H1 (cell line): Measurements from ENCODE around the gene STIMATE. TPM values are rescaled to one million over a fixed set of nuclear protein-coding genes. Genes with fewer than 3 reads are reported as not detected.

Source experiments
- CTCF ChIA-PET: fragments of 300-600 bp; sonication (Branson Sonifier 250); formaldehyde crosslinking; loops from one replicate; lab custom pipeline; 2021; ENCODE audit not compliant: partially characterized antibody; lab: Charles Lee
- POLR2A ChIA-PET: fragments of 300-600 bp; sonication (Branson Sonifier 250); formaldehyde crosslinking; loops from one replicate; lab custom pipeline; 2021; ENCODE audit warnings: inconsistent platforms; ENCODE audit not compliant: partially characterized antibody; lab: Charles Lee
- DNase-seq, 2 experiments: peaks; one replicate each; pipeline versions ENCODE4 v3.0.0 to v3.0.0-alpha.2; 2010 to 2022; ENCODE audit warnings: low spot score in 2 of 2, low read depth in 1 of 2, mixed read lengths in 1 of 2
- FAIRE-seq: peaks from 2 replicates; lab custom pipeline; 2011; peaks lifted over from hg19 to GRCh38; lab: Jason Lieb, UNC
- H2AFZ ChIP-seq: 2 replicates; pipeline ENCODE4 v1.8.1; 2012; ENCODE audit warnings: low read length, inconsistent platforms
- H2AK5ac ChIP-seq: 2 replicates; pipeline ENCODE4 v1.6.1; 2013; ENCODE audit warnings: low read depth, low read length
- H2BK120ac ChIP-seq: replicated peaks from 2 replicates; pipeline ENCODE3; 2013; ENCODE audit warnings: low read depth, low read length, inconsistent platforms
- H2BK12ac ChIP-seq: 2 replicates; pipeline ENCODE4 v1.6.1; 2013; ENCODE audit warnings: low read depth, low read length
- H2BK15ac ChIP-seq: 2 replicates; pipeline ENCODE4 v1.6.1; 2013; ENCODE audit warnings: low read length
- H2BK20ac ChIP-seq: 2 replicates; pipeline ENCODE4 v1.6.1; 2013; ENCODE audit warnings: low read length
- H2BK5ac ChIP-seq: 2 replicates; pipeline ENCODE4 v1.6.1; 2013; ENCODE audit warnings: low read depth, low read length
- H3K14ac ChIP-seq: 2 replicates; pipeline ENCODE4 v1.6.1; 2013; ENCODE audit warnings: inconsistent platforms; ENCODE audit not compliant: insufficient read length
- H3K18ac ChIP-seq: 2 replicates; pipeline ENCODE4 v1.6.1; 2013; ENCODE audit warnings: low read length; ENCODE audit errors: extremely low read depth
- H3K23ac ChIP-seq: 2 replicates; pipeline ENCODE4 v1.6.1; 2013; ENCODE audit warnings: inconsistent platforms; ENCODE audit not compliant: insufficient read length
- H3K23me2 ChIP-seq: 2 replicates; pipeline ENCODE4 v1.6.1; 2013; ENCODE audit warnings: low read depth, low read length
- H3K27ac ChIP-seq: 2 replicates; pipeline ENCODE4 v1.6.1; 2011; ENCODE audit warnings: low read depth, low read length, inconsistent platforms
- H3K27me3 ChIP-seq, 4 experiments: replicated peaks in 1 of 4; 1 replicate in 1 of 4; 2 replicates in 3 of 4; pipeline versions ENCODE4 v1.6.1 to v1.8.1; 2011 to 2013; ENCODE audit warnings: low read length in 3 of 4, mild to moderate bottlenecking in 3 of 4, inconsistent platforms in 2 of 4, mixed read lengths in 2 of 4, moderate library complexity in 1 of 4; ENCODE audit not compliant: control insufficient read depth in 3 of 4, insufficient read depth in 3 of 4; ENCODE audit errors: extremely low read depth in 1 of 4
- H3K36me3 ChIP-seq, 4 experiments: 2 replicates each; pipeline versions ENCODE4 v1.6.1 to v1.8.1; 2011 to 2013; ENCODE audit warnings: mild to moderate bottlenecking in 4 of 4, low read length in 3 of 4, moderate library complexity in 2 of 4, control low read depth in 1 of 4, inconsistent platforms in 1 of 4; ENCODE audit not compliant: insufficient read depth in 4 of 4, control insufficient read depth in 2 of 4
- H3K4ac ChIP-seq: replicated peaks from 2 replicates; pipeline ENCODE3; 2013; ENCODE audit warnings: low read length, low read depth, mixed read lengths, inconsistent platforms; ENCODE audit not compliant: insufficient read length
- H3K4me1 ChIP-seq, 4 experiments: replicated peaks in 1 of 4; 1 replicate in 1 of 4; 2 replicates in 3 of 4; pipeline versions ENCODE4 v1.6.1 to v1.8.1; 2011 to 2013; ENCODE audit warnings: low read length in 3 of 4, inconsistent platforms in 2 of 4, mixed read lengths in 1 of 4; ENCODE audit not compliant: insufficient read depth in 4 of 4, control insufficient read depth in 3 of 4
- H3K4me2 ChIP-seq, 2 experiments: 2 replicates each; pipeline versions ENCODE4 v1.6.1 to v1.8.1; 2011 to 2013; ENCODE audit warnings: low read depth in 2 of 2, low read length in 2 of 2, control low read depth in 1 of 2, inconsistent platforms in 1 of 2, mild to moderate bottlenecking in 1 of 2; ENCODE audit not compliant: insufficient read depth in 1 of 2
- H3K4me3 ChIP-seq, 4 experiments: fragments of 200-600, 300-600 bp in 1 of 4; sonication (generic), shearing (Covaris generic), sonication (Bioruptor Twin) in 1 of 4; 2 replicates each; pipeline versions ENCODE4 v1.5.1 to v1.8.1; 2011 to 2016; ENCODE audit warnings: low read length in 4 of 4, low read depth in 3 of 4, control low read depth in 2 of 4, inconsistent platforms in 2 of 4, mild to moderate bottlenecking in 2 of 4, mixed read lengths in 1 of 4, moderate library complexity in 1 of 4; ENCODE audit not compliant: insufficient read depth in 2 of 4; ENCODE audit errors: extremely low read depth in 1 of 4
- H3K56ac ChIP-seq: replicated peaks from 2 replicates; pipeline ENCODE3; 2013; ENCODE audit warnings: low read depth, mild to moderate bottlenecking, mixed read lengths, low read length, inconsistent platforms; ENCODE audit not compliant: insufficient read length
- H3K79me1 ChIP-seq: 2 replicates; pipeline ENCODE4 v1.6.1; 2013; ENCODE audit warnings: low read depth, low read length, control low read depth
- H3K79me2 ChIP-seq, 2 experiments: 2 replicates each; pipeline versions ENCODE4 v1.6.1 to v1.8.1; 2012 to 2013; ENCODE audit warnings: low read length in 2 of 2, mild to moderate bottlenecking in 2 of 2, inconsistent platforms in 1 of 2; ENCODE audit not compliant: insufficient read depth in 2 of 2, control insufficient read depth in 1 of 2
- H3K9ac ChIP-seq, 4 experiments: replicated peaks in 1 of 4; 1 replicate in 1 of 4; 2 replicates in 3 of 4; pipeline versions ENCODE4 v1.6.1 to v1.8.1; 2011 to 2013; ENCODE audit warnings: low read depth in 3 of 4, low read length in 3 of 4, control low read depth in 2 of 4, mild to moderate bottlenecking in 2 of 4, moderate library complexity in 2 of 4, inconsistent platforms in 1 of 4; ENCODE audit errors: extremely low read depth in 1 of 4
- H3K9me3 ChIP-seq, 2 experiments: 2 replicates each; pipeline versions ENCODE4 v1.6.1 to v1.8.1; 2012 to 2013; ENCODE audit warnings: mild to moderate bottlenecking in 2 of 2, moderate library complexity in 2 of 2, control low read depth in 1 of 2, inconsistent platforms in 1 of 2, low read depth in 1 of 2, low read length in 1 of 2, mixed read lengths in 1 of 2; ENCODE audit not compliant: insufficient read depth in 2 of 2
- H4K20me1 ChIP-seq, 2 experiments: replicated peaks in 1 of 2; 2 replicates each; pipeline versions ENCODE3 to v1.8.1; 2011 to 2013; ENCODE audit warnings: inconsistent platforms in 2 of 2, low read length in 2 of 2, mild to moderate bottlenecking in 1 of 2; ENCODE audit not compliant: insufficient read depth in 2 of 2, control insufficient read depth in 1 of 2
- H4K5ac ChIP-seq: 2 replicates; pipeline ENCODE4 v1.6.1; 2013; ENCODE audit warnings: low read length, low read depth, mixed read lengths, inconsistent platforms; ENCODE audit not compliant: insufficient read length
- H4K8ac ChIP-seq: 2 replicates; pipeline ENCODE4 v1.8.0; 2013; ENCODE audit warnings: mild to moderate bottlenecking, moderate library complexity, low read length, inconsistent platforms; ENCODE audit not compliant: insufficient read depth; ENCODE audit errors: extremely low read depth
- H4K91ac ChIP-seq: replicated peaks from 2 replicates; pipeline ENCODE3; 2013; ENCODE audit warnings: low read length, mixed read lengths, inconsistent platforms; ENCODE audit not compliant: insufficient read length
- EP300 ChIP-seq, 2 experiments: IDR thresholded peaks; 1 replicate in 1 of 2; 2 replicates in 1 of 2; pipeline ENCODE4 v1.6.1; 2011 to 2012; ENCODE audit warnings: low read depth in 2 of 2, low read length in 2 of 2, mild to moderate bottlenecking in 2 of 2, borderline replicate concordance in 1 of 2, inconsistent platforms in 1 of 2, moderate library complexity in 1 of 2
- EZH2 ChIP-seq: fragments of 200-600 bp; sonication (generic); IDR thresholded peaks from 2 replicates; pipeline ENCODE4 v1.7.1; 2012; ENCODE audit warnings: low read depth, mild to moderate bottlenecking, moderate library complexity, low read length, inconsistent platforms; ENCODE audit not compliant: severe bottlenecking
- JUND ChIP-seq: IDR thresholded peaks from 2 replicates; pipeline ENCODE4 v1.6.1; 2011; ENCODE audit warnings: mild to moderate bottlenecking, improper control_type of control experiment, low read length
- KDM1A ChIP-seq: fragments of 200-600, 300-600 bp; sonication (generic); IDR thresholded peaks from 2 replicates; pipeline ENCODE4 v1.7.1; 2016; ENCODE audit warnings: mild to moderate bottlenecking, low read length, borderline replicate concordance
- MAFK ChIP-seq: IDR thresholded peaks from 2 replicates; pipeline ENCODE4 v1.6.1; 2012; ENCODE audit warnings: low read depth, mild to moderate bottlenecking, improper control_type of control experiment, low read length
- POLR2A ChIP-seq, 2 experiments: IDR thresholded peaks; 1 replicate in 1 of 2; 2 replicates in 1 of 2; pipeline ENCODE4 v1.6.1; 2011; ENCODE audit warnings: low read depth in 2 of 2, low read length in 2 of 2, mild to moderate bottlenecking in 2 of 2; ENCODE audit errors: control extremely low read depth in 1 of 2
- RNF2 ChIP-seq: fragments of 200-900, 300-1000 bp; sonication (generic); IDR thresholded peaks from 2 replicates; pipeline ENCODE4 v1.7.1; 2016; ENCODE audit warnings: borderline replicate concordance, low read depth, mild to moderate bottlenecking, antibody characterized with exemption, low read length; ENCODE audit not compliant: poor library complexity, severe bottlenecking; ENCODE audit errors: missing control alignments
- SIN3A ChIP-seq, 2 experiments: IDR thresholded peaks in 1 of 2; conservative IDR thresholded peaks in 1 of 2; 2 replicates each; pipeline ENCODE4 v1.6.1; 2011 to 2012; ENCODE audit warnings: low read length in 2 of 2, improper control_type of control experiment in 1 of 2, low read depth in 1 of 2, mild to moderate bottlenecking in 1 of 2
- TCF12 ChIP-seq: IDR thresholded peaks from 2 replicates; pipeline ENCODE4 v1.6.1; 2011; ENCODE audit warnings: low read depth, mild to moderate bottlenecking, low read length
- YY1 ChIP-seq: IDR thresholded peaks from 2 replicates; pipeline ENCODE4 v1.6.1; 2011; ENCODE audit warnings: low read depth, mild to moderate bottlenecking, low read length
- WGBS, 2 experiments: shearing (Covaris generic) in 1 of 2; methylation state at CpG; one replicate each; pipeline versions ENCODE4 v1.1.6 to v1.1.7; 2013 to 2015; ENCODE audit warnings: low lambda C conversion rate in 2 of 2, mixed read lengths in 2 of 2, inconsistent platforms in 1 of 2, low coverage in 1 of 2, missing lambda C conversion rate in 1 of 2; ENCODE audit not compliant: insufficient replicate concordance in 2 of 2, insufficient coverage in 1 of 2, insufficient read length in 1 of 2; ENCODE audit errors: extremely low coverage in 1 of 2, missing lambda C conversion rate in 1 of 2; 5-methylcytosine and 5-hydroxymethylcytosine counted together
- polyA plus RNA-seq, 7 experiments: library from polyadenylated mRNA; depleted of rRNA in 3 of 7; stranded (reverse) in 5 of 7; unstranded in 2 of 7; fragments of >200 nt in 5 of 7; fragments of 200-250 nt in 2 of 7; gene quantifications; 1 replicate in 5 of 7; 2 replicates in 1 of 7; 4 replicates in 1 of 7; pipeline versions ENCODE4 v1.2.1 to v1.2.3, GENCODE V29; 2011 to 2013; ENCODE audit warnings: missing spikeins in 2 of 7, mixed read lengths in 2 of 7
- total RNA-seq: library from RNA; stranded (reverse); fragmentation: NEBNext Ultra II Directional; extraction: Animal tissue kit (Norgen Biotek cat#: 25700); gene quantifications from 2 replicates; pipeline ENCODE4 v1.2.1, GENCODE V29; 2021

STIMATE gene
- total and polyA plus RNA-seq, 2 of the 8 experiments (the other 6 are each of a cell fraction or from before 2014, with no cell fraction given) = 17.5 to 22.1 TPM

- ChIA-PET POLR2A (interaction anchor here (0.6 kb wide), 1 partner anchor 103 kb away, joined by 3 read pairs; no protein-coding TSS in a partner anchor), CTCF (interaction anchor here (0.7 to 2.6 kb wide), 9 partner anchors 11 to 217 kb away, joined by 3 to 11 read pairs (median 5); no protein-coding TSS in a partner anchor)
- Histone ChIP-seq H4K91ac (no peak overlapping the region), H3K4me2 (no peak overlapping the region), H3K4me3 (no peak overlapping the region), H2AFZ (no peak overlapping the region), H3K9ac (no peak overlapping the region), H3K79me1 (0 out of 2 replicates have a peak, but pooled peaks cover 2% of the 10 kb centered on the region), H4K5ac (no peak overlapping the region), H4K8ac (no peak overlapping the region), H2BK20ac (no peak overlapping the region), H2BK12ac (no peak overlapping the region), H3K27ac (no peak overlapping the region), H3K56ac (no peak overlapping the region), H3K18ac (no peak overlapping the region), H2BK5ac (no peak overlapping the region), H3K79me2 (peaks cover 0 to 37% of the 10 kb centered on the region in 2 experiments; a peak in 2 of 4 replicates), H2BK15ac (no peak overlapping the region), H3K4me1 (peaks cover 0 to 3% (median 1%) of the 10 kb centered on the region in 4 experiments; a peak in 2 of 7 replicates), H3K36me3 (0 out of 8 replicates have a peak, but pooled peaks cover 0 to 2% (median 0%) of the 10 kb centered on the region in 4 experiments), H2AK5ac (no peak overlapping the region), H3K14ac (no peak overlapping the region), H3K23ac (no peak overlapping the region), H3K27me3 (no peaks in the 10 kb centered on the region), H2BK120ac (no peak overlapping the region), H4K20me1 (peaks cover 1 to 7% of the 10 kb centered on the region in 2 experiments), H3K4ac (no peak overlapping the region), H3K23me2 (peaks cover 6% of the 10 kb centered on the region), H3K9me3 (no peaks in the 10 kb centered on the region)
- 91% methylated on average over 8 of the region's 8 CpGs; no CpG with 5 or more reads in 1 of the 2 experiments for WGBS, 2 experiments
- no peak for DNase-seq
- no peak for FAIRE-seq
- TF ChIP-seq EZH2 = no peak
- TF ChIP-seq EP300 (IDR thresholded peaks at IDR 0.05; ENCODE audit: borderline replicate concordance in 1 of 2, low read depth in 2 of 2, low read length in 2 of 2) = no peak
- no peak for TF ChIP-seq TCF12
- TF ChIP-seq JUND = no peak
- no peak for TF ChIP-seq POLR2A (IDR thresholded peaks at IDR 0.05; ENCODE audit: control extremely low read depth in 1 of 2, low read depth in 2 of 2, low read length in 2 of 2)
- no peak for TF ChIP-seq YY1
- no peak for TF ChIP-seq SIN3A (conservative IDR thresholded peaks at IDR 0.05 in 1 of 2, IDR thresholded peaks at IDR 0.05 in 1 of 2; ENCODE audit: low read depth in 1 of 2, low read length in 2 of 2)
- TF ChIP-seq KDM1A = no peak
- TF ChIP-seq RNF2 = no peak
- no peak for TF ChIP-seq MAFK
These were observed 4.6 kb downstream of the STIMATE start for GRCh38 chr3:52892625-52893311.
